ENCODE results near the gene KIAA0408.

- TF ChIP-seq, protein P1, sequence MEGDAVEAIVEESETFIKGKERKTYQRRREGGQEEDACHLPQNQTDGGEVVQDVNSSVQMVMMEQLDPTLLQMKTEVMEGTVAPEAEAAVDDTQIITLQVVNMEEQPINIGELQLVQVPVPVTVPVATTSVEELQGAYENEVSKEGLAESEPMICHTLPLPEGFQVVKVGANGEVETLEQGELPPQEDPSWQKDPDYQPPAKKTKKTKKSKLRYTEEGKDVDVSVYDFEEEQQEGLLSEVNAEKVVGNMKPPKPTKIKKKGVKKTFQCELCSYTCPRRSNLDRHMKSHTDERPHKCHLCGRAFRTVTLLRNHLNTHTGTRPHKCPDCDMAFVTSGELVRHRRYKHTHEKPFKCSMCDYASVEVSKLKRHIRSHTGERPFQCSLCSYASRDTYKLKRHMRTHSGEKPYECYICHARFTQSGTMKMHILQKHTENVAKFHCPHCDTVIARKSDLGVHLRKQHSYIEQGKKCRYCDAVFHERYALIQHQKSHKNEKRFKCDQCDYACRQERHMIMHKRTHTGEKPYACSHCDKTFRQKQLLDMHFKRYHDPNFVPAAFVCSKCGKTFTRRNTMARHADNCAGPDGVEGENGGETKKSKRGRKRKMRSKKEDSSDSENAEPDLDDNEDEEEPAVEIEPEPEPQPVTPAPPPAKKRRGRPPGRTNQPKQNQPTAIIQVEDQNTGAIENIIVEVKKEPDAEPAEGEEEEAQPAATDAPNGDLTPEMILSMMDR (conservative IDR thresholded peaks at IDR 0.05 in 1 of 2, IDR thresholded peaks at IDR 0.05 in 1 of 2; ENCODE audit: low read depth in 1 of 2, low read length in 2 of 2) = no peak
- TF ChIP-seq EZH2 (IDR thresholded peaks at IDR 0.05; ENCODE audit: low read length, missing control alignments) = no peak
These were observed 6.4 kb downstream of the KIAA0408 start for GRCh38 chr6:127452803-127453202.

Measured in fibroblast of lung (primary cell).